GM10266 (cell line): ENCODE results near the gene GPATCH4.
A peak's percentile ranks its signal among the peaks of the same experiment; 100 is the strongest.
"Not testable (repeated sequence)": the region's sequence is repeated elsewhere in the genome, so short reads cannot be mapped to it uniquely, and the experiment has no call there.

ENCODE experiments used
- DNase-seq: peaks from one replicate; pipeline ENCODE4 v3.0.0; 2012; ENCODE audit errors: extremely low spot score
- CTCF ChIP-seq: IDR thresholded peaks from 2 replicates; pipeline ENCODE4 v1.5.1; 2012; ENCODE audit warnings: mild to moderate bottlenecking, low read depth; ENCODE audit not compliant: control insufficient read depth, insufficient read depth; ENCODE audit errors: missing control alignments

GPATCH4 gene

DNA sequence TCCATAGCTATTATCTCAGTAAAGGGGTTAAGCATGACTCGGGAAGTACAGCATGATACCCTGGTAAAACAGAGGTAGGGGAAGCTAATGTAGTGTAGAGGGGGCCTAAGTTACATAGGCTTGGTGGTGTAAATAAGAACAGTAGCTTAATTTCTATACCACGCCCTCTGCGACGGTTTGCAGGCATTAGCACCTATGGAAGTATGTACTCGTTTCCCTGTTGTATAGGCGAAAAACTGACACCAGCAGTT is 10.2 kb downstream of the GPATCH4 start:
- no peak for TF ChIP-seq CTCF
- DNase-seq: no peak

DNA sequence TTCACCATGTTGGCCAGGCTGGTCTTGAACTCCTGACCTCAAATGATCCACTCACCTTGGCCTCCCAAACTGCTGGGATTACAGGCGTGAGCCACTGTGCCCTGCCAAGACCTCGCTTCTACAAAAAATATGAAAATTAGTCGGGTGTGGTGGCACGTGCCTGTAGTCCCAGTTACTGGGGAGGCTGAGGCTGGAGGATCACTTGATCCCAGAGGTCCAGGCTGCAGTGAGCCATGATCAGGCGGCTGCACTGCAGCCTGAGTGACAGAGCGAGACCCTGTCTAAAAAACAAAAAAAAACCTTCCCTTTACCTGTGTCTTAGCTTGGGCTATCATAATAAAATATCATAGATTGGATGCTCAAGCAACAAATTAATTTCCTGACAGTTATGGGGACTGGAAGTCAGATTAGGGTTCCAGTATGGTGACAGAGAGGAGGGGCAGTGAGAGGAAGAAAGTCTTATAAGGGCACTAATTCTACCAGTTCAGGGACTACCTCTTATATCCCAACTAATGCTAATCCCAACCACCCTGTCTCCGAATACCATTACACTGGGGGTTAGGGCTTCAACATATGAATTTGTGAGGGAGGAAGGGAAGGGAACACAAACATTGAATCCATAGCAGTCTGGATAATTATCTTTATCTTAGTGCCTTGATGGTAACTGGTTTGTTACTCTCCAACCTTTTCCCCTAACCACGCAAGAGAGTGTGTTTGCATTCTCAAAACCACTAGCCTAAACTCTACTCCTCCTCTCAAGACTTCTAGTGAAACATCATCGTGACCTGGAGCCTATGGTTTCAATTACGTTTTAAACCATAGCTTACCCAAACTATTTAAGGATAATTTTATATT is 10.7 kb downstream of the GPATCH4 start:
- DNase-seq: no peak
- TF ChIP-seq CTCF: no peak

DNA sequence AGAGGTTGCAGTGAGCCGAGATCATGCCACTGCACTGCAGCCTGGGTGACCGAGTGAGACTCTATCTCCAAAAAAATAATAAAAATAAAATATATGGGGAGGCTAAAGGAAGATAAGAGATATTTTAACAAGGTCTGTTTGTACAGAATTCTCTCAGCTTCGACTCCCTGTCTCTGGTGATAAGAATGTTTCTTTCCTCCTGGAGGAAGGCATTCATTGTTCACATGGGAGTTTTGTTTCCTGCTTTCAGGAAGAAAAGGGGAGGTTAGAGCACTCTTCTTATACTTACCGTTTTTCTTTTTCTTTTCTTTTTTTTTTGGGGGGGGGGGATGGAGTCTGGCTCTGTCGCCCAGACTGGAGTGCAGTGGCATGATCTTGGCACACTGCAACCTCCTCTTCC is 11.7 kb downstream of the GPATCH4 start:
- no peak for DNase-seq
- no peak for TF ChIP-seq CTCF

DNA sequence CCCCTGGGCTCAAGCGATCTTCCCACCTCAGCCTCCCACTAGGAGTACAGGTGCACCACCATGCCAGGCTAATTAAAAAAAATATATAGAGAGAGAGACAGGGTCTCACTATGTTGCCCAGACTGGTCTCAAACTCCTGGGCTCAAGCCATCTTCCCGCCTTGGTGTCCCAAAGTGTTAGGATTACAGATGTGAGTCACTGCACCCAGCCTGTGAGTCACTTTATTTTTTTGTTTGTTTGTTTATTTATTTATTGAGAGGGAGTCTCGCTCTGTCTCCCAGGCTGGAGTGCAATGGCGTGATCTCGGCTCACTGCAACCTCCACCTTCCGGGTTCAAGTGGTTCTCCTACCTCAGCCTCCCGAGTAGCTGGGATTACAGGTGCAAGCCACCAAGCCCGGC is 13.4 kb downstream of the GPATCH4 start:
- DNase-seq: not testable (repeated sequence)

GRCh38 chr1:156586892-156587477 is 14.3 kb downstream of the GPATCH4 start:
- TF ChIP-seq CTCF: no peak
- DNase-seq: no peak

DNA sequence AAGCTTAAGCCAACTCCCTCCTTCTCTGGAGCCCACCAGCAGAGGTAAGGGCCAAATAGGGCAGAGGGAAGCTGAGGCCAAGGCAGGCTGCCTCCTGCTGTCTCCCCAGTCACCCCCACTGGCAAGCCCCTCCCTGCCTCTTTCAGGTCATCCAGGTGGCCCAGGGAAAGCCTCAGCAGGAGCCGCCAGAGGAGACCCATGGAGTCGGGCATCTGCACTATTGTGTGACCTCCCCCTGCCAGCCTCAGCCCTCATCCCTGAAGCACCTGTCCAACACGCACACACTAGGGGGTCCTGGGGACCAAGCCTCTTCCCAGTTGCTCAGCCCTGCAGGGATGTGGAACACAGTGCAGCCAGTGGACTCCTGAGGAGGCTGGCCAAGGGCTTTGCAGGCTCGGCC is 15.0 kb downstream of the GPATCH4 start:
- no peak for TF ChIP-seq CTCF
- no peak for DNase-seq

DNA sequence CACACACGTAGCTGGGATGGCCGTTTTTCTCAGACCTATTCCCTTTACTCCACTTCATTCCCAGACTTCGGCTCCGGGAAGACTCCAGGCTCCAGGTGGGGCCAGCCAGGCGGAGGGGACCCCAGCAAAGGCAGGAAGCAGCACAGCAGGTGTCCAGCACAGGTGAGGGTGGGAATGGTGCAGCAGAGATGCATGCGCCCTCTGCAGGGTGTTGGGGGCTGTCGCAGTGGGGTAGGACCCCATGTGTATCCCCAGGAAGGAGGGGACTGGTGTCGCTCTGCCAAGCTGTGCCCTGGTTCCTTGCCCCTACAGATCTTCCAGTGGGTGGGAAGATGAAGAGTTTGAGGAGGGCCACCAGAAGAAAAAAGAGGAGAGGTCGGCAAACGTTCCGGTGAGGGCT is 16.5 kb downstream of the GPATCH4 start:
- peak; percentile 40 for TF ChIP-seq CTCF
- no peak for DNase-seq
